ENCODE data around the gene NDUFS6.

The NDUFS6 gene

GRCh38 chr5:1767524-1768282, 33.5 kb upstream of the NDUFS6 start:
- peaks cover 2% of the 10 kb centered on the region for H3K27me3 ChIP-seq (ENCODE audit: insufficient read depth, poor library complexity, severe bottlenecking)
- TF ChIP-seq REST (IDR thresholded peaks at IDR 0.05; ENCODE audit: insufficient replicate concordance, low read depth) (no peak), POLR2AphosphoS5 (IDR thresholded peaks at IDR 0.05; ENCODE audit: low read depth) (no peak), CTCF (IDR thresholded peaks at IDR 0.05; ENCODE audit: insufficient read depth, low read length) (no peak), SPI1 (IDR thresholded peaks at IDR 0.05; ENCODE audit: borderline replicate concordance, low read depth) (no peak), GABPA (IDR thresholded peaks at IDR 0.05; ENCODE audit: low read depth) (no peak)
- H3K27ac ChIP-seq (replicated peaks), result no peak overlapping the region
- no peak for DNase-seq (ENCODE audit: low read depth in 1 of 2, low spot score in 1 of 2)
- H3K4me3 ChIP-seq (replicated peaks; ENCODE audit: insufficient read depth, low read length), result no peak overlapping the region

- no peak for DNase-seq (ENCODE audit: low read depth in 1 of 2, low spot score in 1 of 2)
- Histone ChIP-seq H3K27ac (replicated peaks) (no peak overlapping the region), H3K4me3 (replicated peaks; ENCODE audit: insufficient read depth, low read length) (no peak overlapping the region), H3K27me3 (ENCODE audit: insufficient read depth, poor library complexity, severe bottlenecking) (no peaks in the 10 kb centered on the region)
- TF ChIP-seq POLR2AphosphoS5 (IDR thresholded peaks at IDR 0.05; ENCODE audit: low read depth) (no peak), CTCF (IDR thresholded peaks at IDR 0.05; ENCODE audit: insufficient read depth, low read length) (no peak), GABPA (IDR thresholded peaks at IDR 0.05; ENCODE audit: low read depth) (no peak), SPI1 (IDR thresholded peaks at IDR 0.05; ENCODE audit: borderline replicate concordance, low read depth) (no peak), REST (IDR thresholded peaks at IDR 0.05; ENCODE audit: insufficient replicate concordance, low read depth) (no peak)
Measured at GRCh38 chr5:1768283-1769000, 32.8 kb upstream of the NDUFS6 start.

- Histone ChIP-seq H3K4me3 (replicated peaks; ENCODE audit: insufficient read depth, low read length) (no peak overlapping the region), H3K27me3 (ENCODE audit: insufficient read depth, poor library complexity, severe bottlenecking) (no peaks in the 10 kb centered on the region), H3K27ac (replicated peaks) (no peak overlapping the region)
- DNase-seq (ENCODE audit: low read depth in 1 of 2, low spot score in 1 of 2), result no peak
- no peak for TF ChIP-seq POLR2AphosphoS5 (IDR thresholded peaks at IDR 0.05; ENCODE audit: low read depth)
- no peak for TF ChIP-seq GABPA (IDR thresholded peaks at IDR 0.05; ENCODE audit: low read depth)
- TF ChIP-seq SPI1 (IDR thresholded peaks at IDR 0.05; ENCODE audit: borderline replicate concordance, low read depth), result no peak
- TF ChIP-seq CTCF (IDR thresholded peaks at IDR 0.05; ENCODE audit: insufficient read depth, low read length), result no peak
- no peak for TF ChIP-seq REST (IDR thresholded peaks at IDR 0.05; ENCODE audit: insufficient replicate concordance, low read depth)
Measured at GRCh38 chr5:1769017-1769640, 32.1 kb upstream of the NDUFS6 start.

Data from HL-60 (cell line).